Duodenal mucosa (tissue), 2 donors: Measurements from ENCODE around the gene PKD2L1.
"Not testable (repeated sequence)": the region's sequence is repeated elsewhere in the genome, so short reads cannot be mapped to it uniquely, and the experiment has no call there.

Experiments
- H3K27ac ChIP-seq: one replicate; pipeline ENCODE4 v1.7.0; 2013; ENCODE audit warnings: low read depth, low read length
- H3K27me3 ChIP-seq, 2 donors: one replicate each; pipeline ENCODE4 v1.7.0; 2013; ENCODE audit warnings: low read length in 2 of 2, control low read depth in 1 of 2; ENCODE audit not compliant: insufficient read depth in 2 of 2, control insufficient read depth in 1 of 2
- H3K36me3 ChIP-seq, 2 donors: one replicate each; pipeline ENCODE4 v1.7.0; 2013; ENCODE audit warnings: low read length in 2 of 2, control low read depth in 1 of 2; ENCODE audit not compliant: insufficient read depth in 2 of 2, control insufficient read depth in 1 of 2
- H3K4me1 ChIP-seq, 2 donors: one replicate each; pipeline ENCODE4 v1.7.0; 2013; ENCODE audit warnings: low read length in 2 of 2, control low read depth in 1 of 2; ENCODE audit not compliant: insufficient read depth in 2 of 2, control insufficient read depth in 1 of 2
- H3K4me3 ChIP-seq, 2 donors: one replicate each; pipeline ENCODE4 v1.7.0; 2013; ENCODE audit warnings: low read length in 2 of 2, low read depth in 1 of 2
- H3K9ac ChIP-seq, 2 donors: one replicate each; pipeline ENCODE4 v1.7.0; 2013; ENCODE audit warnings: low read length in 2 of 2, low read depth in 1 of 2
- H3K9me3 ChIP-seq, 2 donors: one replicate each; pipeline ENCODE4 v1.7.0; 2013; ENCODE audit warnings: low read length in 2 of 2, control low read depth in 1 of 2; ENCODE audit not compliant: control insufficient read depth in 1 of 2

PKD2L1 gene

DNA sequence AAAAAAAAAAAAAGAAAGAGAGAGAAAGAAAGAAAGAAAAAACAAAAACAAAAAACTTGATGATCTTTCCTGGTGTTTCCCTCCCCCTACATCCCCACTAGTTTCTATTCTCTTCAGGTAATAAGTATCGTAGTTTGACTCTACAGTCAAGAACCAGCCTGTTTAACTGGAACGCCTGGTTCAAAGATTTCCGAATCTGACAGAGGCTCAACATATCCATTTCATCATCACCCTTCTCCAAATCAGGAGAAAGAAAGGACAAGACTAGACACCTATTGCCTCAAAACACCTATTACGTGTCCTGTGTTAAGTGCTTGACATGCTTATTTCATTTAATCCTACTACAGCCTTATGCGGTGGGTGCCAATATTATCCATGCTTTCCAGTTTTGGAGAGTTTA is 23.2 kb downstream of the PKD2L1 start:
- H3K9ac ChIP-seq: no peak overlapping the region
- no peaks in the 10 kb centered on the region for H3K36me3 ChIP-seq
- H3K4me1 ChIP-seq: peaks cover 0 to 5% of the 10 kb centered on the region in 2 donors
- H3K27ac ChIP-seq: no peak overlapping the region
- no peaks in the 10 kb centered on the region for H3K27me3 ChIP-seq
- H3K4me3 ChIP-seq: no peak overlapping the region
- H3K9me3 ChIP-seq: no peaks in the 10 kb centered on the region

DNA sequence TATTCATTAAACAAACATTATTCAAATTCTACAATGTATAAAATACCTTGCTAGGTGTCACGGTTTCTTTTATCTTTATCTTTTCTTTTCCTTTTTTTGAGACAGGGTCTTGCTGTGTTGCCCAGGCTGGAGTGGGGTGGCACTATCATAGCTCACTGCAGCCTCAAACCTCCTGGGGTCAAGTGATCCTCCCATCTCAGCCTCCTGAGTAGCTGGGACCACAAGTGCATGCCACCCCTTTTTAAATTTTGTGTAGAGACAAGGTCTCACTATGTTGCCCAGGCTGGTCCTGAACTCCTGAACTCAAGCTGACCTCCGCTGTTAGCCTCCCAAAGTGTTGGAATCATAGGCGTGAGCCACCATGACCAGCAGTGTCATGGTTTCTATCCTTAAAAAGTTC is 25.6 kb downstream of the PKD2L1 start:
- no peak overlapping the region for H3K4me3 ChIP-seq
- H3K27ac ChIP-seq: no peak overlapping the region
- no peaks in the 10 kb centered on the region for H3K4me1 ChIP-seq
- H3K36me3 ChIP-seq: no peaks in the 10 kb centered on the region
- H3K27me3 ChIP-seq: no peaks in the 10 kb centered on the region
- no peaks in the 10 kb centered on the region for H3K9me3 ChIP-seq
- H3K9ac ChIP-seq: no peak overlapping the region

DNA sequence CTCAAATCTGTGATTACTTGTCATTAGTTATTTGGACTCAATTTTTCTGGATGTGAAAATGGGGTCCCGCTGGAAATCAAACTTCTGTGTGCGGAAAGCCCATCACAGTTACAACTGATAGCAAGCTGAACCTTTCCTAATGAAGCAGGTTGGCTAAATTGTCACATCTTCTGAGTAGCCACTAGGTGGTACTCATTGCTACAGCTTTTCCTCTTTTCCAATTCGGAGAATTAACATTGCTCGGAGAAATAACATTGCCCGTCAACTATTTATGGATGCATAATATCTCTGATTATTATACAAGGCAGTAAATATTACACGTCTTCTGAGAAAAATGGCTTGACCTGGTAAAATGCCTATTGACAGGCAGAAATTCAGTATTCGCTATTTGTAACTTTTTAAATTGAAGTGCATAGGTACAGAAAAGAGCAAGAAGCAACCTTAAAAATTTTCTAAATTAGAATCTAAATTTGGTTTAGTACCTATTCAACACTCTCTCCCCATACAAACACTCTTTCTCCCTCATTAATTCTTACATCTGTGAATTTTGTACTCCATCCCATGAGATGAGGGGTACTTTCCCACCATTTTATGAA is 26.2 kb downstream of the PKD2L1 start:
- Histone ChIP-seq H3K36me3 (no peaks in the 10 kb centered on the region), H3K9me3 (no peaks in the 10 kb centered on the region), H3K4me3 (no peak overlapping the region), H3K4me1 (no peaks in the 10 kb centered on the region), H3K27me3 (no peaks in the 10 kb centered on the region), H3K9ac (no peak overlapping the region), H3K27ac (no peak overlapping the region)

DNA sequence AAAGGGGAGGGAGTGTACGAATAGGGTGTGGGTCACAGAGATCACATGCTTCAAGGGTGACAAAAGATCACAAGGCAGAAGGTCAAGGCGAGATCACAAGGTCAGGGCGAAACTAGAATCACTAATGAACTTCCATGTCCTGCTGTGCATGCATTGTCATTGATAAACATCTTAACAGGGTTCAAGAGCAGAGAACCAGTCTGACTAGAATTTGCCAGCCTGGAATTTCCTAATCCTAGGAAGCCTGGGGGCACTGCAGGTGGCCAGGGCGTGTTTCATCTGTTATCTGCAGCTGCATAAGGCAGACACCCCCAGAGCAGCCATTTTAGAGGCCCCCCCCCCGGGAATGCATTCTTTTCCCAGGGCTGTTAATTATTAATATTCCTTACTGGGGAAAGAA is 28.9 kb downstream of the PKD2L1 start:
- H3K27me3 ChIP-seq, H3K27ac ChIP-seq, H3K9me3 ChIP-seq: not testable (repeated sequence)

DNA sequence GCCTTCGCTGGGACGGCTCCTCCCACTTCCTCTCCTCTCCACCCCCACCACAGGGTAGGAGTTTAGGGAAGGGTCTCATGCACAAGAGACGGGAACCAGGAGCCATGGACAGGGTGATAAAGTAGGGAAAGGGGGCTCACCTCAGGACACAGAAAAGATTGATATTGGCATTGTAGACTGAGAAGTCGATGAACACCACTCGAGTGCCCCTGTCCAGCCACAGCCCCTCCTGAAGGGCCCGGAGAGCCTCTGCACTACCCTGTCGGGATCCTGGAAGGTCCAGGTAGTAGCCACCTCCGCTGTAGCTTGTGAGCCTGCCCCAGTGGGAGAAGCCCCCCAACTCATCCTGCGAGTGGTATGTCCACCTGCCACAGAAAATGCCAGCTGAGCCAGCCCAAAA is 32.8 kb downstream of the PKD2L1 start:
- Histone ChIP-seq H3K27me3 (no peaks in the 10 kb centered on the region), H3K9me3 (no peaks in the 10 kb centered on the region), H3K4me1 (no peaks in the 10 kb centered on the region), H3K4me3 (no peak overlapping the region), H3K9ac (no peak overlapping the region), H3K27ac (no peak overlapping the region), H3K36me3 (no peaks in the 10 kb centered on the region)

More for the DNA sequence above, 28.9 kb downstream of the PKD2L1 start:
- H3K36me3 ChIP-seq, H3K4me1 ChIP-seq, H3K9ac ChIP-seq, H3K4me3 ChIP-seq: not testable (repeated sequence)

DNA sequence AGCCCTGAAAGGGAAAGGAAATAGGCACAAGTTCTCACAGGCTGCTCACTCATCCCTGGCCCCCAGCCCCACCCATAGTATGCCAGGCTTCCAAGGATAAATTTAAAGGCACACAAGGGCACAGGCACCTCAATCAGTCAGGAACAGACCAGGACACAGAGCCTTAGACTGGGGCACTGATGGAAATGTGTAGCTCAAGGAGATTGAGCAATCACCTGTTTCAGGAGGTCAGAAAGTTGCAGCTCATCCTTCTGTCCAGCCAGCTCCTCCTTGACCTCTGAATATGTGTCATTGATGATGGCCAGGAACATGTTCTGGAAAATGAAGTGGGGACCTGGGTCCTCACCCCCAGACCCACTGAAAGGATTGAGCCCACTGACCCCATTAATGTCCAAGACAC is 37.0 kb downstream of the PKD2L1 start:
- Histone ChIP-seq H3K9ac (no peak overlapping the region), H3K27me3 (no peaks in the 10 kb centered on the region), H3K4me3 (no peak overlapping the region), H3K9me3 (no peaks in the 10 kb centered on the region), H3K4me1 (peaks cover 0 to 5% of the 10 kb centered on the region in 2 donors), H3K27ac (no peak overlapping the region), H3K36me3 (no peaks in the 10 kb centered on the region)

DNA sequence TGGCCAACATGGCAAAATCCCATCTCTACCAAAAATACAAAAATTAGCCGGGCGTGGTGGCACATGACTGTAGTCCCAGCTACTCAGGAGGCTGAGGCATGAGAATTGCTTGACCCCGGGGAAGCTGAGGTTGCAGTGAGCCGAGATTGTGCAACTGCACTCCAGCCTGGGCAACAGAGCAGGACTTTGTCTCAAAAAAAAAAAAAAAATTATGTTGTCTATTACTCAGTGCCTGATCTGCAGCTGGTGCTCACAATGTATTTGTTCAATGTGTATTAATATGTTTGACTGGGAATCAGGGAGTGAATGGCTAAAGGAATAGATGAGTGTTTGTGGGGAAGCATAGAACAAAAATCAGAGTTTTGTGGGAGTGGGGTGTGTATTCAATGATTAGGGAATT is 37.7 kb downstream of the PKD2L1 start:
- not testable (repeated sequence) for H3K27me3 ChIP-seq, H3K27ac ChIP-seq, H3K4me3 ChIP-seq, H3K4me1 ChIP-seq, H3K36me3 ChIP-seq, H3K9ac ChIP-seq, H3K9me3 ChIP-seq

DNA sequence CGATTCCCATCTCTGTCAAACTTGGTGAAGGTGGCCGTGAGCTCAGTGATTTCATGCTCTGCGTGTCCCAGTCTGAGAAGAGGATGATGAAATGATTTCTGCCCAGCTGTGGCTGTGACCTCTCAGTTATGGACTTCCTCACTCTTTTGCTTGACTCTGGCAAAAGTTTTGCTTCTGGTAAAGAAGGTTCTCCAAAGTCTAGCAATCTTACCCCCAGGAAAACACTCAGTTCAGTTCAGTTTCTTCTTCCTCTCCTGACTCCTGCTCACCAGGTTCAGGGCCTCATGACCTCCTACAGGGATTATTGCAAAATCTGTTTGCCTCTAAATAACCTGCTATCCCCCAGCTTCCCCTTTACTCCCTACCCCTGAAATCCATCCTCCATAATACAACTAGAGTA is 38.7 kb downstream of the PKD2L1 start:
- H3K4me1 ChIP-seq: peaks cover 7 to 13% of the 10 kb centered on the region in 2 donors
- no peak overlapping the region for H3K4me3 ChIP-seq
- no peaks in the 10 kb centered on the region for H3K36me3 ChIP-seq

DNA sequence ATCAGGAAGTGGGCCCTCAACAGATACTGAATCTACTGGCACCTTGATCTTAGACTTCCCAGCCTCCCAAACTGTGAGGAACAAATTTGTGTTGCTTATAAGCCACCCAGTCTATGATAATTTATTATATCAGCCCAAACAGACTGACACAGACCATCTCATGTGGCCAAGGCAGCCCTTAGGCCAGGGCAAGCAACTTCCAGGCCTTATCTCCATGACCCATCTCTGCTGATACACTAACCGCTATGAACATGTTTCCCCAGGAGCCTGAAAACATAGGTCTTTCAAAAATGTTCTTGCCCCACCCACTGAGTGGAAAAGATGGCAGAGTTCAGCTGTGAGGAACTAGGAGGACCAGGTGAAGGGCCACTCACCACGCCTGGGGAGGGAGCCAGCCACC is 40.4 kb downstream of the PKD2L1 start:
- Histone ChIP-seq H3K4me3 (no peak overlapping the region), H3K9ac (no peak overlapping the region), H3K27ac (no peak overlapping the region), H3K27me3 (no peaks in the 10 kb centered on the region), H3K9me3 (no peaks in the 10 kb centered on the region), H3K36me3 (no peaks in the 10 kb centered on the region), H3K4me1 (peaks cover 15 to 20% of the 10 kb centered on the region in 2 donors)

More for the DNA sequence above, 38.7 kb downstream of the PKD2L1 start:
- Histone ChIP-seq H3K27ac (no peak overlapping the region), H3K9me3 (no peaks in the 10 kb centered on the region), H3K9ac (no peak overlapping the region), H3K27me3 (no peaks in the 10 kb centered on the region)

DNA sequence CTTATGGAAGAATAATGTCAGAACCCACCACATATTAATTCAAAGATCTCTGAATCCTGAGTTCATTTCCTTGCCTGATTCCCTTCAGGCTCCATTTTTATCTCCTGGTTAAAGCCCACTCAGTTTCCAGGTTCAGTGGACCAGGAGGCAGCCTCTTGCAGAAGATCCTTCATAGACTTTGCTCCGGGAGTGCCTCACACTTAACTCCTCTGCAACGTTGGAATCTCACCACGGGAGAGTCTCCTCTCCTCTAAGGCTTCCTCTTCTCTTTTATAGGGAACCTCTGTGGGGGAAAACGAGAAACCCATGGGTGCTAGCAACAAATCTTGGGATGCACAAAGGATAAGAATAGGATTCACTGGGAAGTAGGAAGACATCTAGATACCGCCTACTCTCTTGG is 41.8 kb downstream of the PKD2L1 start:
- Histone ChIP-seq H3K27me3 (no peaks in the 10 kb centered on the region), H3K4me1 (peaks cover 15 to 20% of the 10 kb centered on the region in 2 donors)

DNA sequence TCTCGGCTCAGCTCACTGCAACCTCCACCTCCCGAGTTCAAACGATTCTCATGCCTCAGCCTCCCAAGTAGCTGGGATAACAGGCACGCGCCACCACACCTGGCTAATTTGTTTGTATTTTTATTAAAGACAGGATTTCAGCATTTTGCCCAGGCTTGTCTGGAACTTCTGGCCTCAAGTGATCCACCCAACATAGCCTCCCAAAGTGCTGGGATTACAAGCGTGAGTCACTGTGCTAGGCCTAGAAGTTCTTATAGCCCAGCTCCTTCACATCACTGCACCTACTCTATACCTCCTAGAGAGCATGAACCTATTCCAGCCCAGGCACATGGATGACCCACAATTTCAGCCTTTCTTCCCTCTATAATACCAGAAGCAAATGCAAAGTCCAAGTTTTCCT is 42.3 kb downstream of the PKD2L1 start:
- H3K27ac ChIP-seq: no peak overlapping the region
- H3K27me3 ChIP-seq: no peaks in the 10 kb centered on the region
- no peak overlapping the region for H3K9ac ChIP-seq
- H3K4me1 ChIP-seq: peaks cover 15 to 20% of the 10 kb centered on the region in 2 donors
- no peaks in the 10 kb centered on the region for H3K9me3 ChIP-seq
- H3K36me3 ChIP-seq: peaks cover 0 to 5% of the 10 kb centered on the region in 2 donors
- H3K4me3 ChIP-seq: no peak overlapping the region

More for the DNA sequence above, 41.8 kb downstream of the PKD2L1 start:
- Histone ChIP-seq H3K9me3 (no peaks in the 10 kb centered on the region), H3K27ac (no peak overlapping the region), H3K36me3 (peaks cover 0 to 2% of the 10 kb centered on the region in 2 donors), H3K9ac (no peak overlapping the region), H3K4me3 (no peak overlapping the region)
